Measurements from ENCODE around the gene FAN1. TPM values are rescaled to one million over a fixed set of nuclear protein-coding genes. Genes with fewer than 3 reads are reported as not detected.
A peak's percentile ranks its signal among the peaks of the same experiment; 100 is the strongest.

FAN1 gene
- total RNA-seq, 1 donor from 2014 or later, result 18.4 TPM

DNA sequence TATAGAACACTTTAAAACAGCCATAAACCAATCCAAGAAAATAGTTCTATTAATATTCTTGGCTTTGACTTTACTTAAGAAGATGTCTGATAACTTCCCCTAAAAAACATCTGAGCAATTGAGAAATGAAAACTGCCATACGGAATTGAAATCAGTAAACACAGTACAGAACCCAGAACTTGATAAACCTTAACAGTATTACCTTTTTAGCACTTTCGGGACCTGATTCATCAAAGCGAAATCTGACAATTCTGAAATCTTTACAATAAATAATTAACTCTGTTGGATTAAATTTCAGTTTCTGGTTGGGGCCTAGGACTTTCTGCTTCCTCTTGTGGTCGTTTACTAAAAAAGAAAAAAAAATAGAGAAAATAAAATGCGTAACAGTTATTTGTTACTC lies 70.4 kb downstream of the FAN1 start:
- Histone ChIP-seq H3K4me3 (no peak overlapping the region), H3K27me3 (no peaks in the 10 kb centered on the region), H3K27ac (no peak overlapping the region), H3K9me3 (no peaks in the 10 kb centered on the region), H3K4me1 (no peaks in the 10 kb centered on the region), H3K36me3 (peaks cover 50% of the 10 kb centered on the region)
- TF ChIP-seq, protein P1, sequence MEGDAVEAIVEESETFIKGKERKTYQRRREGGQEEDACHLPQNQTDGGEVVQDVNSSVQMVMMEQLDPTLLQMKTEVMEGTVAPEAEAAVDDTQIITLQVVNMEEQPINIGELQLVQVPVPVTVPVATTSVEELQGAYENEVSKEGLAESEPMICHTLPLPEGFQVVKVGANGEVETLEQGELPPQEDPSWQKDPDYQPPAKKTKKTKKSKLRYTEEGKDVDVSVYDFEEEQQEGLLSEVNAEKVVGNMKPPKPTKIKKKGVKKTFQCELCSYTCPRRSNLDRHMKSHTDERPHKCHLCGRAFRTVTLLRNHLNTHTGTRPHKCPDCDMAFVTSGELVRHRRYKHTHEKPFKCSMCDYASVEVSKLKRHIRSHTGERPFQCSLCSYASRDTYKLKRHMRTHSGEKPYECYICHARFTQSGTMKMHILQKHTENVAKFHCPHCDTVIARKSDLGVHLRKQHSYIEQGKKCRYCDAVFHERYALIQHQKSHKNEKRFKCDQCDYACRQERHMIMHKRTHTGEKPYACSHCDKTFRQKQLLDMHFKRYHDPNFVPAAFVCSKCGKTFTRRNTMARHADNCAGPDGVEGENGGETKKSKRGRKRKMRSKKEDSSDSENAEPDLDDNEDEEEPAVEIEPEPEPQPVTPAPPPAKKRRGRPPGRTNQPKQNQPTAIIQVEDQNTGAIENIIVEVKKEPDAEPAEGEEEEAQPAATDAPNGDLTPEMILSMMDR (IDR thresholded peaks at IDR 0.05), result no peak
- ATAC-seq (no peak), DNase-seq (no peak)
- intact Hi-C loops (cut with DNase I), result no loop called here

DNA sequence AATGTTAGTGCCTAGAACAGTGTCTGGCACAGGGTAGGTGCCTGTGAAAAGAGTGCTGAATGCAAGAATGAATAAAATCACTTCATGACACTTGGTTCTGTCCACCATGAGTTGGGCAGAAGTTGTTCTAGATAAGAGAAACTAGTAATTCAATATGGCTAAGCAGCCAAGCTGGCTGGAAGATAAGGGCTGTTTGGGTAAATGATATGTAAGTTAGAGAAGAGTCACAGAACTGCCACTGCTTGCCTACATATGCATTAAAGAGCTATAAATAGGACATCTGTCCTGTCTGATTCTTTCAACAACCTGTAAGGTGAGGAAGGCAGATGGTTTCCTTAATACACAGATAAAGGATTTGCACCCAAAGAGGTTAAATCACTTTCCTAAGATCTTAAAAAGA lies 74.6 kb downstream of the FAN1 start:
- H3K4me3 ChIP-seq, result no peak overlapping the region
- ATAC-seq (no peak), DNase-seq (no peak)
- intact Hi-C loops (cut with DNase I), result no loop called here
- no peak overlapping the region for H3K27ac ChIP-seq
- H3K27me3 ChIP-seq, result no peaks in the 10 kb centered on the region
- H3K9me3 ChIP-seq, result no peaks in the 10 kb centered on the region
- TF ChIP-seq, protein P1 (IDR thresholded peaks at IDR 0.05), result no peak
- H3K4me1 ChIP-seq, result peaks cover 7% of the 10 kb centered on the region
- H3K36me3 ChIP-seq, result peaks cover 34% of the 10 kb centered on the region

DNA sequence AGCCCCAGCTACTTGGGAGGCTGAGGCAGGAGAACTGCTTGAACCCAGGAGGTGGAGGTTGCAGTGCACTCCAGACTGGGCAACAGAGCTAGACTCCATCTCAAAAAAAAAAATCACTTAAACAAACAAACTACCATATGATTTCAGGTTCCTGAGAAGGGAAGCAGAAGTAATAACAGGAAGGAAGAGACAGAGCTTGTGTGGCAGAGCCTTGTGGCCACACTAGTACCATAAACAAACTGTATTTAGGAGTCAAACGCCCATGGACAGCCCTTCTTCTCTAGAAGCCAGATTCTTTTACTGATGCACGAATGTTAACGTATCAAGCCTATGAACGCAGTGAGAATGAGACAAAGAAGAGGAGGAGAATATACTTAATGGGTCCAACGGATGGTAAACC lies 75.7 kb downstream of the FAN1 start:
- H3K4me1 ChIP-seq, result peaks cover 15% of the 10 kb centered on the region
- ATAC-seq, result peak; percentile 82
- no peaks in the 10 kb centered on the region for H3K9me3 ChIP-seq
- TF ChIP-seq, protein P1 (IDR thresholded peaks at IDR 0.05), result no peak
- DNase-seq, result no peak
- H3K27me3 ChIP-seq, result no peaks in the 10 kb centered on the region
- no peak overlapping the region for H3K27ac ChIP-seq
- H3K4me3 ChIP-seq, result no peak overlapping the region
- H3K36me3 ChIP-seq, result peaks cover 23% of the 10 kb centered on the region
- intact Hi-C loops (cut with DNase I), result no loop called here

DNA sequence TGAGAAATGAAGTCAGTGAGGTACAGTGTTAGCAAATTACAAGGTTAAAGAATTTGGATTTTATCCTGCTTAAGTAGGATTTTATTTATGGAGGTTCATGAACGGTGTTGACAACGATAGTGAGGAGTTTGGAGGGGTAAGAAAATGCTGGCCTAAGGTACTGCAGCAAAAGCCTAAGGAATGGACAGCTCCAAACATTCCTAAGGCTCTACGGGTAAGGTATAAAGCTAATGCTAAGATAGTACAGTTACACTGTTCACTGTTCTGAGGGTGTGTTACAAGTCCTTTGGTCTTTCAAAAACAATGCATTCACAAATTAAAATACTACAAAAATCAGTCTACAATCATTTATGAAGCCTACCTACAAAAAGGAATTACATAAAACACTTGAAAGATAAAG lies 80.4 kb downstream of the FAN1 start:
- Histone ChIP-seq H3K9me3 (no peaks in the 10 kb centered on the region), H3K4me3 (no peak overlapping the region), H3K36me3 (peaks cover 38% of the 10 kb centered on the region), H3K27me3 (no peaks in the 10 kb centered on the region), H3K4me1 (peaks cover 34% of the 10 kb centered on the region), H3K27ac (peak overlapping the region; percentile 51)
- TF ChIP-seq, protein P1 (IDR thresholded peaks at IDR 0.05), result no peak
- no peak for ATAC-seq
- intact Hi-C loops (cut with DNase I), result loop anchor here (10.0 kb wide), 1 partner anchor 371 kb away; no protein-coding TSS in a partner anchor
- no peak for DNase-seq

DNA sequence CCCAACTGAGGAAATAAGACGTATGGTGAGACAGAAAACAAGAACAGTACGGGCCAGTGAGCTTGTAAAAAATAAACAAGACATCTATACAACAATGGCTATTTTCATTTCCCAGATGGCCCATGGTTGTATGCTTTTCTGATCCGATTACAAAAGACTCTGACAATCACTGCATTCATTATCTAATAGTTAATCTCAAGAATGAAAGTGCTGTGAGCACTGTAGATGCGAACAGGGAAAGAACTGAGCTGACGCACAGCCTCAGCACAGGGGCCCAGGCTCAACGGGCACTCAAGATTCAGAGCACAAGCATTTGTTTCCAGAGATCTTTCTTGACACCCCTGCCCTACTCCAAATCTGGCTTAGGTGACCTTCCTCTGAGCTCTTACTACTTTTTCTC lies 80.8 kb downstream of the FAN1 start:
- TF ChIP-seq, protein P1 (IDR thresholded peaks at IDR 0.05), result no peak
- no peak for DNase-seq
- H3K9me3 ChIP-seq, result no peaks in the 10 kb centered on the region
- ATAC-seq, result peak; percentile 46
- peaks cover 38% of the 10 kb centered on the region for H3K4me1 ChIP-seq
- peak overlapping the region; percentile 51 for H3K27ac ChIP-seq
- no peaks in the 10 kb centered on the region for H3K27me3 ChIP-seq
- H3K4me3 ChIP-seq, result peak overlapping the region; percentile 1
- H3K36me3 ChIP-seq, result peaks cover 38% of the 10 kb centered on the region
- intact Hi-C loops (cut with DNase I), result loop anchor here (10.0 kb wide), 1 partner anchor 370 kb away; no protein-coding TSS in a partner anchor

DNA sequence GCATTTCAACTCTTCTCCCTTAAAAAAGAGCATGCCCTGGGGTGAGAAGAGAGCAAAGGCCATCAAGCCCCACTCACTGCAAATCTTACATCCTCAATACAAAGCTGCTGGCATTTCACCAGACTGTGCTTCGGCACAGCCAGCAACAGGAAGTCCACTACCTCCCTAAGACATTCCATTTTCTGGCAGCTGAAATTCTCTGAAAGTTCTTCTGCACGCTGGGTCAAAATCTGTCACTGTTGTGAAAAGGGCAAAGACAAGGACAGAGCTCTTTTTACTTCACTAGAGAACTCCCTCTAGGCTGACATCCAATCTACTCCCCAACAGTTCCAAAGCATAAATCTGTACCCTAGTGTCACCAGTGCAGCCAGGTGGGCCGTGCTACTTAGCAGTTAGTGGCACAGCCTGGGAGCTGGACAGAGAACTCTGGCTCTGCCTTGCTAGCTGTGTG lies 81.4 kb downstream of the FAN1 start:
- TF ChIP-seq, protein P1 (IDR thresholded peaks at IDR 0.05), result no peak
- H3K27ac ChIP-seq, result peak overlapping the region; percentile 51
- DNase-seq (no peak), ATAC-seq (peak; percentile 67)
- H3K36me3 ChIP-seq, result peaks cover 38% of the 10 kb centered on the region
- H3K9me3 ChIP-seq, result no peaks in the 10 kb centered on the region
- intact Hi-C loops (cut with DNase I), result loop anchor here (10.0 kb wide), 1 partner anchor 370 kb away; no protein-coding TSS in a partner anchor
- H3K4me3 ChIP-seq, result no peak overlapping the region
- H3K4me1 ChIP-seq, result peaks cover 43% of the 10 kb centered on the region
- no peaks in the 10 kb centered on the region for H3K27me3 ChIP-seq

Data from upper lobe of right lung (tissue), 1 donor.